ENCODE results near the gene POLR2F.

Gene POLR2F

GRCh38 chr22:37953437-37954179 lies at the start of gene POLR2F, which contains the start of gene C22orf23:
Gene POLR2F, plus strand, starts transcription at chr22:37953699. Its CDS starts 89 bp downstream, at chr22:37953788.
Gene C22orf23, minus strand, starts transcription at chr22:37953601. Its CDS starts 452 bp downstream, at chr22:37953149.
- DNase-seq, result peak; percentile 98

DNA sequence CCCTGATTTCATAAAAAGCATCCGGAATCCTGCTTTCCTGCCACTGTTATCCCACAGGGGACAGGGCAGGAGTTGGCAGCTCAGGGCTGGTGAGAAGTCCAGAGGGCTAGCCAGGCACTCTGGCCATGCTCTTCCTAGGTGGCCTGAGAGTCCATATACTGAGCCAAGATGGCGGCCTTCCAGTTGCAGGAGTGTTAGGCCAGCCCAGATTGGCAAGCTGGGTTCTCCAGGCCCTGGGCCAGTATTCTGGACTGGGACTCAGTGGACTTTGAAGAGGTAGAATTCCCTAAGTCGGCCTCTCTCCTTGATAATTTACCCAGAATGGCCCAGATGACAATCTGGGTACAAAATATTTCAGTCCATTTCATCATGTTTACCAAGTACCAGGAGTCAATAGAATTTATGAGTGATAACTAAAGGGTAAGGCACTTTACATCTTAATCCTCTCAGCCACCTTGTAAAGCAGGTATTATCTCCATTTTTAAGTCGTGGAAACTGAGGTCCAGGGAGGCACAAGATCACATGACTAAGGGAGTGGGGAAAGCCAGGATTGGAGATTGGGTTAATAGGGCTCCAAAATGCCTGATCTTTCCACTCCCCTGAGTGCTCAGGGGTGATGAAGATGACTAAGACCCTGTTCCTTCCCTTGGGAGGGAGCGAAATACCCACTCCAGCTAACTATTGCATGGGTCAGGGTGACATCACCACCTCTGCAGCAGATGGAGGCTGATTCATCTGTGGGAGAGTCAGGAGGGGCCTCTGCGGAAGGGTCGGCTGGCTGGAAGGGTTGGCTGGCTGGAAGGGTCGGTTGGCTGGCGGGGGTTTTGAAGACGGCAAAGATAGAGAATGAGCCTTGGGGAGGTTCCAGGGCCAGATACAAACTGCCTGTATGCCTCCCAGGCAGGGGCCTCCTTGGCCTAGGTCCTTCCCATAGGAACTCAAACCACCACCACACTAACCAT lies 48.6 kb upstream of the POLR2F start:
- DNase-seq, result no peak

GRCh38 chr22:37905534-37906363 lies 47.8 kb upstream of the POLR2F start, which contains the start of gene MICALL1:
Gene MICALL1, plus strand, starts transcription at chr22:37906297. Its CDS starts 126 bp downstream, at chr22:37906423.
- peak; percentile 79 for DNase-seq

DNA sequence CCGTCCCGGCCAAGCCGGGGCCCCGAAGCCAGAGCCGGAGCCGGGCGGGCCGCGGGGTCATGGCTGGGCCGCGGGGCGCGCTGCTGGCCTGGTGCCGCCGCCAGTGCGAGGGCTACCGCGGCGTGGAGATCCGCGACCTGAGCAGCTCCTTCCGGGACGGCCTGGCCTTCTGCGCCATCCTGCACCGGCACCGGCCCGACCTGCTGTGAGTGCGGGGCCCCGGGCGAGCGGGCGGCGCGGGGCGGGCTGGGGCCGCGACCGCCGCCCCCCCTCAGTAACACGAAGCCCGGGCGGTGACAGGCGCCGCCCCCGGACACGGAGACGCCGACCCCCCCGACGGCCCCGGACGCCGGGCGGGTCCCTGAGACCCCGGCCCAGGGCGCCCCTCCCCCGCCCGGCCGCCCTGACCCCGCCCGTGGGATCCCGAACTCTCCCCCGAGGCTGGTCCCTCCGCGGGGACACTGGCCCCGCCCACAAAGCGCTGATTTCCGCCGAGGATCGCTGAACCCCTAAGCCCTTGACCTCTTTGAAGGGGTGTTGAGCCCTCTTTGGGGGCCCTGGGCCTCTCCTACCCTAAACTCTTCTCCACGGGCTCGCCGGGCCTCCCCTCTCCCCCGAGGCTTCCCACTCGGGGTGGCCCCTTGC lies 47.0 kb upstream of the POLR2F start:
- peak; percentile 73 for DNase-seq

GRCh38 chr22:37907036-37907954 lies 46.2 kb upstream of the POLR2F start:
- no peak for DNase-seq

- no peak for DNase-seq
These were observed 43.7 kb upstream of the POLR2F start for GRCh38 chr22:37909766-37910165.

- DNase-seq, result no peak
These were observed 42.4 kb upstream of the POLR2F start for GRCh38 chr22:37910890-37911672.

DNA sequence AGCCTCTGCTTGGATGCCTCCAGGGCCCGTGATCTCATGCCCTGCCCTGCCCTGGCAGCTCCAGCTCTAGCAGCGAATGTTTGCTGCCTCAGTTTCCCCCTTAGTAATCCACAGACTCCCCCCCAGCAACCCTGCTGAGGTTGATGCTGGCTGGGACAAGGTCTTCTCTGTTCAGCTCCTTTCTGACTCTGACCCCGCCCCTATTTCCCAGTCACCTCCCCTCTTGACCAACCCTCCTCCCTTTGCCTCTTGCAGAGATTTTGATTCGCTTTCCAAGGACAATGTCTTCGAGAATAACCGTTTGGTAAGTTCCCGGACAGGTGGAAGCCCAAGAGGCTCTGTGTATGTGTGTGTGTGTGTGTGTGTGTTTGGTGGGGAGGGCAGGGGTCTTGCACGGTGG lies 41.8 kb upstream of the POLR2F start:
- no peak for DNase-seq

- DNase-seq, result peak; percentile 51
These were observed 41.3 kb upstream of the POLR2F start for GRCh38 chr22:37912171-37912570.

DNA sequence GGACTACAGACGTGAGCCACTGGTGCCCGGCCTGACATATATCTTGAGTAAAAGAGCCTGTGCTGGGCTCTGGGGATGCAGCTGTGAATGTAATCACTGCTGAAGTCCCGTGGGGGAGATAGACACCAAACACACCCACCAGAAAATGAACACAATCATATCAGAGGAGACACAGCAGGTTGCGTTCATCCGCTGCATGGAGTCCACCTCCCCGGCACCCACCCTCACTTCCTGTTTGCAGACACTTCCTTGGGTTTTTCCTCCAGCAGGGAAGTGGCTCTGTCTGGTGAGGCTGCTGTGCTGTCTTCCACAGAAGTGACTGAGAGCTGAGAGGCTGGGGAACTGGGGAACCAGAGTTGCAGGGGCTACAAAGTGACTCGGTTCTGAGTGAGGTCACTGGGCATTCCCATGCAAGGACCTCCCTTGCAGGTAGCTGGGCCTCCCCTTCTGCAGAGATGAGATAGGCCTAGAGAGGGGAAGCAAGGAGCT lies 40.2 kb upstream of the POLR2F start:
- no peak for DNase-seq

DNA sequence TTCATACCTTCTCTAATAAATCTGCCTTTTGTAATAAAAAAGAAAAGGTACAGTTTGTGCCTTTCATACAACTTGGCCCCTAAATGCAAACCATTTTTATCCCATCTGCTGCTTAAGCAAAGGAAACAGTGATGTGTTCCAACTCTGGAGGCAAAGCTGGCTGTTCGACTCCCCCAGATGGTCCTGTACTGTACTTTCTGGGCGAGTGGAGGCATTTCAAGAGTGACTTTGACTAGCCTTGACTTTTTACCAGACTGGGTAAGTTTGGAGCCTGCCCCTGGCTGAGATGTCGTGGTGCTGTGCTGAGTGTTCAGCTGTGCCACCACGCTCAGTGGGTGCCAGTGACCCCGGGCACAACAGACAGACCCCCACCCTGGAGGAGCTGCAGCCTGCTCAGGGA lies 37.2 kb upstream of the POLR2F start:
- no peak for DNase-seq

- no peak for DNase-seq
These were observed 35.5 kb upstream of the POLR2F start for GRCh38 chr22:37917874-37918548.

GRCh38 chr22:37918580-37919270 lies 34.8 kb upstream of the POLR2F start:
- DNase-seq, result no peak

- no peak for DNase-seq
These were observed 33.4 kb upstream of the POLR2F start for GRCh38 chr22:37920126-37920525.

DNA sequence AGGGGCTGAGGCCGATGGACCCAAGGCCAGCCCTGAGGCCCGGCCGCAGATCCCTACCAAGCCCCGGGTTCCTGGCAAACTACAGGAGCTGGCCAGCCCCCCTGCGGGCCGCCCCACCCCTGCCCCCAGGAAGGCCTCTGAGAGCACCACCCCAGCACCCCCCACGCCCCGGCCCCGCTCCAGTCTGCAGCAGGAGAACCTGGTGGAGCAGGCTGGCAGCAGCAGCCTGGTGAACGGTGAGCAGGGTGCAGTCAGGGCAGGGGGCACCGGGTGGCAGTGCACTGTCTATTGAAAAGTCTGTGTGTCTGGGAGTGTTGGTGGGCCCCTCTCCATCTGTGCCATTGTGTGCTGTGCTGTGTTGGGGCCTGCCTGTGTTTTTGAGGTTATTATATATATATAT lies 31.3 kb upstream of the POLR2F start:
- no peak for DNase-seq

DNA sequence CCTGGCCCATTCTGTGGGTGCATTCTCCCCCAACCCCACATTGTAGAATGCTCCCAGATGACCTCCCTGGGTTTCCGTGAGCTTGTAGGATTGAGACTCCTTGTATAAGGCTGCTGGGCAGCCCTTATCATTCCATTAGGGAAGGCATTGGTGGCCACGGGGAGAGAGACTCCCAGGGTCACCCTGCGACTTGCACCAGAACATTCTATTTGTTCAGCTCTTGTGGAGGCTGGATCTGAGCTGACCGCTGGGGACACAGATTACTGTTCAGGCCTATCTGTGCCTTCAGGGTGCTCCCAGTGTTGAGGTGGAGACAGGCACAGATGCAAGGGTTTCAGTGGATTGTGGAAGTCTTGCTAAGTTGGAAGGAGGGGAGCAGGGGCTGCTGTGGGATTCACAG lies 29.6 kb upstream of the POLR2F start:
- no peak for DNase-seq

GRCh38 chr22:37924386-37925065 lies 29.0 kb upstream of the POLR2F start:
- no peak for DNase-seq

- DNase-seq, result no peak
These were observed 28.2 kb upstream of the POLR2F start for GRCh38 chr22:37925330-37925729.

Measured in activated CD8-positive, alpha-beta memory T cell treated with anti-CD3 and anti-CD28 coated beads, Interleukin-2, amount 50 U/mL, for 48 hours (primary cell).